Mesenchymal stem cell (in vitro differentiated cells and primary cell): ENCODE measurements around the gene HSPA1B.
"Not testable (repeated sequence)": the region's sequence is repeated elsewhere in the genome, so short reads cannot be mapped to it uniquely, and the experiment has no call there.

Source experiments
- DNase-seq: peaks from one replicate; pipeline ENCODE4 v3.0.0-alpha.2; 2013
- H2AFZ ChIP-seq: one replicate; pipeline ENCODE4 v1.6.1; 2013; ENCODE audit warnings: low read depth, mild to moderate bottlenecking, control low read depth, inconsistent platforms, low read length, moderate library complexity
- H2AK5ac ChIP-seq: 2 replicates; pipeline ENCODE4 v1.6.1; 2013; ENCODE audit warnings: low read length, moderate library complexity, mild to moderate bottlenecking, inconsistent platforms; ENCODE audit not compliant: severe bottlenecking
- H2BK120ac ChIP-seq: one replicate; pipeline ENCODE4 v1.6.1; 2013; ENCODE audit warnings: low read depth, mild to moderate bottlenecking, inconsistent platforms, low read length, moderate library complexity
- H2BK12ac ChIP-seq, 2 experiments: one replicate each; pipeline ENCODE4 v1.6.1; 2013; ENCODE audit warnings: inconsistent platforms in 2 of 2, low read length in 2 of 2, mild to moderate bottlenecking in 2 of 2, moderate library complexity in 2 of 2, control low read depth in 1 of 2
- H2BK15ac ChIP-seq: one replicate; pipeline ENCODE4 v1.6.1; 2013; ENCODE audit warnings: mild to moderate bottlenecking, low read depth, inconsistent platforms; ENCODE audit not compliant: poor library complexity, severe bottlenecking
- H2BK5ac ChIP-seq: 2 replicates; pipeline ENCODE4 v1.6.1; 2013; ENCODE audit warnings: low read depth, mild to moderate bottlenecking, low read length, control low read depth, inconsistent platforms; ENCODE audit not compliant: poor library complexity, severe bottlenecking
- H3K14ac ChIP-seq, 2 experiments: one replicate each; pipeline ENCODE4 v1.6.1; 2013; ENCODE audit warnings: inconsistent platforms in 2 of 2, low read length in 2 of 2, control low read depth in 1 of 2, mild to moderate bottlenecking in 1 of 2, moderate library complexity in 1 of 2
- H3K18ac ChIP-seq, 2 experiments: one replicate each; pipeline ENCODE4 v1.6.1; 2013; ENCODE audit warnings: inconsistent platforms in 2 of 2, low read length in 2 of 2, control low read depth in 1 of 2, low read depth in 1 of 2, mild to moderate bottlenecking in 1 of 2
- H3K23ac ChIP-seq, 2 experiments: one replicate each; pipeline ENCODE4 v1.6.1; 2013; ENCODE audit warnings: inconsistent platforms in 2 of 2, low read length in 2 of 2, mild to moderate bottlenecking in 2 of 2, moderate library complexity in 2 of 2, control low read depth in 1 of 2
- H3K27ac ChIP-seq: 2 replicates; pipeline ENCODE4 v1.5.1; 2013; ENCODE audit warnings: mild to moderate bottlenecking, moderate library complexity, low read length, control low read depth, inconsistent platforms; ENCODE audit not compliant: poor library complexity, severe bottlenecking
- H3K27me3 ChIP-seq, 2 experiments: 2 replicates each; pipeline versions ENCODE4 v1.6.1 to v1.7.0; 2013; ENCODE audit warnings: low read length in 2 of 2, mild to moderate bottlenecking in 2 of 2, moderate library complexity in 2 of 2, control low read depth in 1 of 2, inconsistent platforms in 1 of 2; ENCODE audit not compliant: control insufficient read depth in 1 of 2, insufficient read depth in 1 of 2
- H3K36me3 ChIP-seq, 2 experiments: 2 replicates each; pipeline versions ENCODE4 v1.6.1 to v1.7.0; 2013; ENCODE audit warnings: low read length in 2 of 2, control low read depth in 1 of 2, inconsistent platforms in 1 of 2, low read depth in 1 of 2, mild to moderate bottlenecking in 1 of 2; ENCODE audit not compliant: insufficient read depth in 2 of 2, control insufficient read depth in 1 of 2
- H3K4ac ChIP-seq, 2 experiments: one replicate each; pipeline ENCODE4 v1.6.1; 2013; ENCODE audit warnings: inconsistent platforms in 2 of 2, low read length in 2 of 2, mild to moderate bottlenecking in 2 of 2, moderate library complexity in 2 of 2, control low read depth in 1 of 2, low read depth in 1 of 2
- H3K4me1 ChIP-seq: 2 replicates; pipeline ENCODE4 v1.6.1; 2013; ENCODE audit warnings: low read depth, low read length, control low read depth; ENCODE audit not compliant: control insufficient read depth, insufficient read depth
- H3K4me2 ChIP-seq: 2 replicates; pipeline ENCODE4 v1.6.1; 2013; ENCODE audit warnings: low read length, mild to moderate bottlenecking, inconsistent platforms; ENCODE audit not compliant: poor library complexity, severe bottlenecking
- H3K4me3 ChIP-seq, 2 experiments: 2 replicates each; pipeline versions ENCODE4 v1.5.1 to v1.7.0; 2013; ENCODE audit warnings: low read length in 2 of 2, mild to moderate bottlenecking in 2 of 2, control low read depth in 1 of 2, low read depth in 1 of 2; ENCODE audit not compliant: insufficient read depth in 1 of 2
- H3K79me1 ChIP-seq: replicated peaks from 2 replicates; pipeline ENCODE4 v1.6.1; 2013; ENCODE audit warnings: mild to moderate bottlenecking, control low read depth, low read length, inconsistent platforms; ENCODE audit not compliant: poor library complexity, severe bottlenecking
- H3K9ac ChIP-seq: 2 replicates; pipeline ENCODE4 v1.7.0; 2013; ENCODE audit warnings: mild to moderate bottlenecking, low read length, moderate library complexity
- H3K9me3 ChIP-seq: 2 replicates; pipeline ENCODE4 v1.7.0; 2013; ENCODE audit warnings: mild to moderate bottlenecking, low read length; ENCODE audit not compliant: control insufficient read depth
- H4K8ac ChIP-seq: one replicate; pipeline ENCODE4 v1.6.1; 2013; ENCODE audit warnings: inconsistent platforms, mild to moderate bottlenecking, low read length, moderate library complexity
- H4K91ac ChIP-seq: one replicate; pipeline ENCODE4 v1.6.1; 2013; ENCODE audit warnings: mild to moderate bottlenecking, low read length, inconsistent platforms
- WGBS: methylation state at CpG from one replicate; pipeline ENCODE4 v1.1.7; 2013; ENCODE audit warnings: mixed read lengths; 5-methylcytosine and 5-hydroxymethylcytosine counted together

The HSPA1B gene

GRCh38 chr6:31847276-31847978, 19.9 kb downstream of the HSPA1B start:
- no peak overlapping the region for H2BK15ac ChIP-seq
- no peaks in the 10 kb centered on the region for H3K79me1 ChIP-seq
- no peak overlapping the region for H4K91ac ChIP-seq
- H3K18ac ChIP-seq: no peak overlapping the region
- WGBS: 100% methylated on average over 2 of the region's 2 CpGs
- no peaks in the 10 kb centered on the region for H3K9me3 ChIP-seq
- H2BK5ac ChIP-seq: no peak overlapping the region
- H4K8ac ChIP-seq: no peak overlapping the region
- H3K27me3 ChIP-seq: no peaks in the 10 kb centered on the region
- peaks cover 0 to 21% of the 10 kb centered on the region in 2 experiments for H3K36me3 ChIP-seq
- H3K27ac ChIP-seq: no peak overlapping the region
- no peak overlapping the region for H2AK5ac ChIP-seq
- H3K4me3 ChIP-seq: no peak overlapping the region
- H2AFZ ChIP-seq: no peak overlapping the region
- DNase-seq: no peak
- H3K4ac ChIP-seq: no peak overlapping the region
- no peak overlapping the region for H3K14ac ChIP-seq
- no peak overlapping the region for H3K9ac ChIP-seq
- H3K23ac ChIP-seq: no peak overlapping the region
- H2BK120ac ChIP-seq: no peak overlapping the region
- no peak overlapping the region for H3K4me2 ChIP-seq
- H2BK12ac ChIP-seq: no peak overlapping the region
- peaks cover 11% of the 10 kb centered on the region for H3K4me1 ChIP-seq

DNA sequence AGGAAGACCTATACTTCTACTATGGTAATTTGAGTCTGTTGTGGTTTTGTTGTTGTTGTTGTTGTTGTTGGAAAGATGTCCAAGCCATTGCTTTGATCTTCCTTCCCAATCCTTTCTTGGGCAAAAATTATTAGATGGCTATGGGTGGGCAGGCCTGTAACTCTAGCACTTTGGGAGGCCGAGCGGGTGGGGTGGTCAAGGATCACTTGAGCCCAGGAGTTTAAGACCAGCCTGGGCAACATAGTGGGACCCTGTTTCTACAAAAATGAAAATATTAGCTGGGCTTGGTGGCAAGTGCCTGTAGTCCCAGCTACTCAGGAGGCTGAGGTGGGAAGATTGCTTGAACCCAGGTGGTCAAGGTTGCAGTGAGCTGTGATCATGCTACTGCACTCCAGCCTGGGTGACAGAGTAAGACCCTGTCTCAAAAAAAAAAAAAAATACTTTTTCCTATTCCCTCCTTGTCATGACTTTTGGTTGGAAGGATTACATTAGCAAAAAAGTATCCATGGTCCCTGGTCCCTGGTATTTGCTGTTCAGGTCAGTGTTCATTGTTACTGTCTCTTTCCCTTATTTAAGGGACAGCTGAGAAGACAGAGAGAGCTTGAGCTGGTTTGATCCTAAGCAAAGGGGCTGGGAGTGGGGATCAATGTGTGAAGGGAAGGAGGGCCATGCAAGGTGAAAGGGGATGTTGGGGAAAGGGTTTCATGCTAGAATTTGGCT, 23.4 kb downstream of the HSPA1B start:
- no peak overlapping the region for H3K4me2 ChIP-seq
- H3K4me3 ChIP-seq: no peak overlapping the region
- no peaks in the 10 kb centered on the region for H3K27me3 ChIP-seq
- H3K4me1 ChIP-seq: peaks cover 11% of the 10 kb centered on the region
- H2AFZ ChIP-seq: no peak overlapping the region
- H3K36me3 ChIP-seq: peaks cover 0 to 6% of the 10 kb centered on the region in 2 experiments
- peak overlapping the region; percentile 14 for H2BK5ac ChIP-seq
- WGBS: 95% methylated on average over 2 of the region's 2 CpGs
- no peak overlapping the region for H3K18ac ChIP-seq
- H3K14ac ChIP-seq: no peak overlapping the region
- H3K23ac ChIP-seq: no peak overlapping the region
- no peak overlapping the region for H3K9ac ChIP-seq
- no peak overlapping the region for H4K91ac ChIP-seq
- H3K4ac ChIP-seq: no peak overlapping the region
- H2BK15ac ChIP-seq: no peak overlapping the region
- H2BK120ac ChIP-seq: no peak overlapping the region
- no peaks in the 10 kb centered on the region for H3K9me3 ChIP-seq
- peak overlapping the region; percentile 45 for H2AK5ac ChIP-seq
- no peak overlapping the region for H2BK12ac ChIP-seq
- DNase-seq: no peak
- H3K79me1 ChIP-seq: no peaks in the 10 kb centered on the region
- no peak overlapping the region for H4K8ac ChIP-seq
- peak overlapping the region; percentile 93 for H3K27ac ChIP-seq

GRCh38 chr6:31851485-31851832, 23.9 kb downstream of the HSPA1B start:
- Histone ChIP-seq H3K27ac (peak overlapping the region; percentile 93), H4K91ac (no peak overlapping the region), H2BK12ac (no peak overlapping the region), H3K36me3 (peaks cover 0 to 5% of the 10 kb centered on the region in 2 experiments), H3K23ac (no peak overlapping the region), H3K14ac (no peak overlapping the region), H3K18ac (no peak overlapping the region), H3K79me1 (no peaks in the 10 kb centered on the region), H2BK15ac (no peak overlapping the region), H3K9me3 (no peaks in the 10 kb centered on the region), H2AK5ac (no peak overlapping the region), H3K27me3 (no peaks in the 10 kb centered on the region), H3K4me3 (no peak overlapping the region), H2AFZ (no peak overlapping the region), H4K8ac (no peak overlapping the region), H2BK5ac (peak overlapping the region; percentile 14), H3K4ac (no peak overlapping the region), H3K9ac (no peak overlapping the region), H2BK120ac (no peak overlapping the region), H3K4me2 (no peak overlapping the region), H3K4me1 (peaks cover 11% of the 10 kb centered on the region)
- no peak for DNase-seq
- 83% methylated on average over 1 of the region's 2 CpGs for WGBS

DNA sequence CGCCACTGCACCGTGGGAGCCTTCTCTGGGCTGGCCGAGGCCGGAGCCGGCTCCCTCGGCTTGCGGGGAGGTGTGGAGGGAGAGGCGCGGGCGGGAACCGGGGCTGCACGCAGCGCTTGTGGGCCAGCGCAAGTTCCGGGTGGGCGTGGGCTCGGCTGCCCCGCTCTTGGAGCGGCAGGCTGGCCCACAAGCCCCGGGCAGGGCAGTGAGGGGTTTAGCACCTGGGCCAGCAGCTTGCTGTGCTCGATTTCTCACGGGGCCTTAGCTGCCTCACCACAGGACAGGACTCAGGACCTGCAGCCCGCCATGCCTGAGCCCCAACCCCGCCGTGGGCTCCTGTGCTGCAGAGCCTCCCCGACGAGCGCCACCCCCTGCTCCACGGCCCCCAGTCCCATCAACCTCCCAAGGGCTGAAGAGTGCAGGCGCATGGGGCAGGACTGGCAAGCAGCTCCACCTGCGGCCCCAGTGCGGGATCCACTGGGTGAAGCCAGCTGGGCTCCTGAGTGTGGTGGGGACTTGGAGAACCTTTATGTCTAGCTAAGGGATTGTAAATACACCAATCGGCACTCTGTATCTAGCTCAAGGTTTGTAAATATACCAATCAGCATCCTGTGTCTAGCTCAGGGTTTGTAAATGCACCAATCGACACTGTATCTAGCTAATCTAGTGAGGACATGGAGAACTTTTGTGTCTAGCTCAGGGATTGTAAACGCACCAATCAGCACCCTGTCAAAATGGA, 24.6 kb downstream of the HSPA1B start:
- H3K9ac ChIP-seq, H2BK120ac ChIP-seq, H3K4ac ChIP-seq, H3K14ac ChIP-seq, H2AK5ac ChIP-seq, H2BK5ac ChIP-seq, H4K91ac ChIP-seq, H3K27me3 ChIP-seq, H3K18ac ChIP-seq, H3K4me2 ChIP-seq, H2BK15ac ChIP-seq, H3K36me3 ChIP-seq, H4K8ac ChIP-seq, H2BK12ac ChIP-seq, H3K9me3 ChIP-seq, H3K27ac ChIP-seq, H3K79me1 ChIP-seq, H3K4me3 ChIP-seq, DNase-seq: not testable (repeated sequence)
- 61% methylated on average over 30 of the region's 35 CpGs for WGBS
- peak overlapping the region in 1 of 2 experiments; percentile 41 for H3K23ac ChIP-seq
- H3K4me1 ChIP-seq: peaks cover 11% of the 10 kb centered on the region
- peak overlapping the region; percentile 36 for H2AFZ ChIP-seq
